ENCODE measurements around the gene FAM98C.
"Not testable (repeated sequence)": the region's sequence is repeated elsewhere in the genome, so short reads cannot be mapped to it uniquely, and the experiment has no call there.

FAM98C gene

DNA sequence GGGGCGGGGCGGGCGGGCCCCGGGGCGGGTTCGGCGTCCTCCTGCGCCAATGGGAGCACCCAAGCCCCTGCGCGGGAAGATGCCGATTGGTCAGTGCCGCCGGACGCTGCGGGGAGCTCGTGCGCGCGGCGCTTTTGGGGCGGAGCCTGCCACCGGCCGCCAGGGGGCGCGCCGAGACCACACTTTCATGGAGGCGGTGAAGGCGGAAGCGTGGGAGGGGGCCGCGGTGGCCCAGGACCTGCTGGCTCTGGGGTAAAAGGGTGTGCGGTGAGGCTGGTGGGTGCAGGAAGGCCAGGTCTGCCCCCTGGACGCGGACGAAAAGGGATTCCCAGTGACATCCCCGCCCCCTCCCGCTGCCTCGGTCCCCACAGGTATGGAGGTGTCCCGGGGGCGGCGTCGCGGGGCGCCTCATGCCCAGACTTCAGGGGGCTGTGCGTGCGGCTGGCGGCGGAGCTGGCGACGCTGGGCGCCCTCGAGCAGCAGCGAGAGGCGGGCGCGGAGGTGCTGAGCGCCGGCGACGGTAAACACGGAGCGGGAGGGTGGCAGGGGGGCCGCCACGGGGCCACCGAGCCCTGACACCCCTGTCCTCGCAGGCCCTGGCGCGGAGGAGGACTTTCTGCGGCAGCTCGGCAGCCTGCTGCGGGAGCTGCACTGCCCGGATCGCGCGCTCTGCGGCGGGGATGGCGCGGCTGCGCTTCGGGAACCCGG, at the start of gene FAM98C:
Gene FAM98C, plus strand, starts transcription at position 127 of the 708 bp plus-strand sequence. Its CDS starts 61 bp downstream, at position 188.
- DNase-seq (ENCODE audit: low read depth): peak; percentile 93

DNA sequence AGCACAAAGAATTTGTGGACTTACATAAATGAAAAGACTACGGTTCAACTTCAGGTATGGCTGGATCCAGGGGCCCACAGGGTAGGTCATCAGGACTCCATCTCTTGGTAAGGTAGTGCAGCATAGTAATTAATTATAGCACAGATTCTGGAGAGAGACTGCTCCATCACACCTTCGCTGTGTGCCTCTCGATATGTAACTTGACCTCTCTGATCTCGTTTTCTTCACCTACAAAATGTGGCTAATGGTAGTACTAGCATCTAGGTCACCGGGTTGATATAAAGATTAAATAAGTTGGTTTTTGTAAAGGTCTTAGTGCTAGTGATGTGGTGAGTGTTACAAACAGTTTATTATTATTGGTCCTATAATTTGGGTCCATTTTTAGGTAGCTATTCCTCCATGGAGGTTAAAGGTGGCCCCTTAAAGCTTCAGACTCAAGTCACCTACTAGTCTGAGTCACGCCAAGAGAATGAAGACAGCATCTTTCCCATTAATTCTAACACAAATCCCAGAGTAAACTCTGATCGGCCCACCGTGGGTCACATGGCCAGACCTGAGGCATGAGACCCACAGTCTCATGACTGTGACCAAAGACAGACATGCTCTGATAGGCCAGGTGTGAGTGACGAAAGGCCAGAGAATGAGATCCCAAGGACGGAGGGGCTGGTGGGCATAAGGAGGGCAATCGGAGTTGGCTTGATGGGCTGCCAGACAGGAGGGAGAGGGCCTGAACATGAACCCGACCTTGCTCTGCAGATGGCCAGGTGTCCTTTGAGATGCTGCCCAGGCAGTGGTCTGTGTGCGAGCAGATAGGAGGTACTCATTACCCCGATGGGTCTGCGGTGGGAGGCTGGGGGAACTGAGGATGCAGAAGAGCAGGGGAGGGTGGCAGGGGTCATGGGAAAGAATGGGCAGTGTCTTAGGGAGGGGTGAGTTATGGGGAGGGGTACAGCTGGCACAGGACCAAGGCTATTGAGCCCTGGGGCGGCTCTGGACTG, 46.9 kb upstream of the FAM98C start:
- no peak for DNase-seq (ENCODE audit: low read depth)

DNA sequence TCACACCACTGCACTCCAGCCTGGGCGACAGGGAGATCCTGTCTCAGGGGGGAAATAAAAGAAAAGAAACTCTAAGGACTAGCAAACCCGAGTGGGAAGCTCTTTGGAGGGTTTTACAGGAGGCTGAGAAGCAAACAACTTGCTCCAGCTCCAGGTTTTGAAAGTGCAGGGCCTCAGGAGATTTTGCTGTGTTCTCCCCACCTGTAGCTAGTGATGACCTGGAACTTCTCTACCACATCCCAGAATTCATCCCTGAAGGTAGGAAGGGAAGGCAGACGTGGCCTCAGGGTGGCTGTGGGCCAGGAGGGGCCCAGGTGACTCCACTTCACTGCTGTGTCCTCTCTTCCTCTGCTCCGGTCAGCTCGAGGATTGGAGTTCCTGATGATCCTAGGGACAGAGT, 44.8 kb upstream of the FAM98C start:
- DNase-seq (ENCODE audit: low read depth): no peak

DNA sequence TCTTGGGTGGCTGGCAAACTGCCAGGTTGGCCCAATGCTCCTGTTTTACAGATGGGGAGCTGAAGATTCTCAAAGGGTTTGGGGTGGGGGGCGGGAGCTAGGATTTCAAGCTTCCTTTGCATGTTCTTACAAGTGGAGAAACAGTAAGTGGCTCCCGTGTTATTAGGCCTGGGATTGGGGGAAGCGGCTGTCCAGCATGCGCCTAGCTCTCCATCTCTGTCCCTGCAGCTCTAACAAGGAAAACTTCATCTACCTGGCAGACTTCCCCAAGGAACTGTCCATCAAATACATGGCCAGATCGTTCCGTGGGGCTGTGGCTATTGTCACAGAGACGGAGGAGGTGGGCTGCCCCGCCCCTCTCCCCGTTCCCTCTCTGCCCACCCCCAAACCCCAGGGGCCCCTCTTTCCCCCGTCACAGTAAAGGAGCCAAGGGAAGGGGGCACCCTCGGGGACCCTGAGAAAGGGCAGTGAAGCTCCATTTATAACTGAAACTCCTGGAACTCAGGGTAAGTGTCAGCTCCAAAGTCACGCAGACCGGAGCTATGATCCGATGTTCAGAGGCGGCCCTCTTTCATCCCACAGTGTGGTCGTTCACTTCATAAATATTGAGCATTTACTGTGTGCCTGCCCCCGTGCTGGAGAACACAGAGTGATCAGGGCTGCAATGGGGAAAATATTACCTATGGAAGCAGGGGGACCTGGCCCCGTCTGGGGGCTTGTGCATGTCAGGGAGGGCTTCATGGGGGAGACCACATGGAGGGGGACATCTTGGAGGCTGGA, 43.5 kb upstream of the FAM98C start:
- no peak for DNase-seq (ENCODE audit: low read depth)

DNA sequence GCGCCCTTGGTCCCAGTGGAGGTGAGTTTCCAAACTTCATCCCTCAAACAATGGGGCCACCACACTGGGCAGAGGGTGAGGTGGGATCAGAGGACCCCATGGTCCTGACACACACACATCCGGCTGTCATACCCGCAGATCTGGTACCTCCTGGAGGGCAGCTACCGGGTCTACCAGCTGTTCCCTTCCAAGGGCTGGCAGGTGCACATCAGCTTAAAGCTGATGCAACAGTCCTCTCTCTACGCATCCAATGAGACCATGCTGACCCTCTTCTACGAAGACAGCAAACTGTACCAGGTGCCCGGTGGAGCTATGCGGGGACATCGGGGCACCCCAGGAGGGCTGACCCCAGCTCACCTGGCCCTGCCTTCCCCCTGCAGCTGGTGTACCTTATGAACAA, 42.5 kb upstream of the FAM98C start:
- no peak for DNase-seq (ENCODE audit: low read depth)

DNA sequence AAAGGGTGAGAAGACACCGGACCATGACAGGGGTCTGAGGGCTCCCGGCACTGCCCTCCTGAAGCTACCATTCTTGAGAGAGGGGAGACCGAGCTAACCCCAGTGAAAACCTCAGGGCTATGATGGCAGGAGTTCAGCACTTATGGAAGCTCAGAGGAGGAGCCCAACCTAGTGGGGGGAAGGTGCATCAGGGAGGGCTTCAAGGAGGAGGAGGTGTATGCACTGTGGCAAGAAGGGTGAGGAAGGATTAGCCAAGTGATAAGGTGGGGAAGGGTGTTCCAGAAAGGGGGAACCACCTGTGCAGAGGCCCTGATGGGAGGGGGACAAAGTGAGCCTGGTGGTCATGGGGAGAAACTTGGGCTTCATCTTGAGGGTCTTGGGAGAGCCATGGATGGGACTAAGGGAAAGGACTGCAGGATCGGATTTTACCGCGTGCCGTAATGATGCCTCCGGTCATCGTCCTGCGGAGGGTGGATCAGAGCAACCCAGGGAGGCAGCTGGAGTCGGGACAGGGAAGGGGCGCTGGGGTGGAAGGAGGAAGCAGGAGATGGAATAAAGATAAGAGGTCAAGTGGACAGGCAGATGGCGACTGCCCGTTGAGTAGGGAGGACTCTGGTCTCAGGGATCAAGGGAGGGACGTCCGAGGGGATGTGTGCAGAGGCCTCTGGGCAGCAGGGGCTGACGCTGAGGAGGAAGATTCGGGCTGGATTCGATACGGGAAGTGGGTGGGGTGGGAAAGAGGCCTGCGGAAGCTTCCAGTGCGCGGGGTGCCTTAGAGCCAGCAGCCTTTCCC, 41.9 kb upstream of the FAM98C start:
- DNase-seq (ENCODE audit: low read depth): no peak

DNA sequence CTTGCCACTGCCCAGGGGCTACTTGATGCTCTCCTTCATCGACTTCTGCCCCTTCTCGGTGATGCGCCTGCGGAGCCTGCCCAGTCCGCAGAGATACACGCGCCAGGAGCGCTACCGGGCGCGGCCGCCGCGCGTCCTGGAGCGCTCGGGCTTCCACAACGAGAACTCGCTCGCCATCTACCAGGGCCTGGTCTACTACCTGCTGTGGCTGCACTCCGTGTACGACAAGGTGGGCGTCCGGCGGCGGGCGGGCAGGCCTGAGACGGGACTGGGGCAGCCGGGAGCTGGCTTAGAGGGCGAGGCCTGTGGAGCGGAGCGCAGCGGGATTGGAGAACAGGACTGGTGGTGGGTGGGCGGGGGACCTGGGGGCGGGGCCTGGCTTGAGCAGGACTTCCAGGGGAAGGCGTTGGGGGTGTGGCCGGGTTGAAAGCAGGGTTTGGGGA, 41.2 kb upstream of the FAM98C start:
- DNase-seq (ENCODE audit: low read depth): no peak

DNA sequence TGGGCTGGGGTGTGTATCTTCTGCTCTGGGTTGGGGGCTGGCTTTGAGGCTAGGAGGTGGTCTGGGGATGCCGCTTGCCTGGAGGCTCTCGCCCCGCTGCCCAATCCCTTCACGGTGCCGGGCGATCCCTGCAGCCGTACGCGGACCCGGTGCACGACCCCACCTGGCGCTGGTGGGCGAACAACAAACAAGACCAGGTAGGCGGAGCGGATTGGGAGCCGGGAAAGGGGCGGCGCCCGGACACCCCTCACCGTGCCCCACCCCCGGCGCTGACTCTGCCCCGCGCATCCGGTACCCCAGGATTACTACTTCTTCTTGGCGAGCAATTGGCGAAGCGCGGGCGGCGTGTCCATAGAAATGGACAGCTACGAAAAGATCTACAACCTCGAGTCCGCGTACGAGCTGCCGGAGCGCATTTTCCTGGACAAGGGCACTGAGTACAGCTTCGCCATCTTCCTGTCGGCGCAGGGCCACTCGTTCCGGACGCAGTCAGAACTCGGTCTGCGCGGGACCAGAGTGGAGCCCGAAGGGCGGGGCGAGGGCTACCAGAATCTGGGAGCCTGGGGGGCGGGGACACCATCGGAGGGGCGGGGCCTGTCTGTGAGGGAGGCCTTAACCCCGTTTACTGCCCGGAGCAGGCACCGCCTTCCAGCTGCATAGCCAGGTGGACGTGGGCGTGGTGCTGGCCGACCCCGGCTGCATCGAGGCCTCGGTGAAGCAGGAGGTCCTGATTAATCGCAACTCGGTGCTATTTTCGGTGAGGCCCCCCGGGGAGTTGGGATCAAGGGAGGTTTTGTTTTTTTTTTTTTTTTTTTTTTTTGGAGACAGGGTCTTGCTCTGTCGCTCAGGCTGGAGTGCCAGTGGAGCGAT, 40.6 kb upstream of the FAM98C start:
- DNase-seq (ENCODE audit: low read depth): no peak

DNA sequence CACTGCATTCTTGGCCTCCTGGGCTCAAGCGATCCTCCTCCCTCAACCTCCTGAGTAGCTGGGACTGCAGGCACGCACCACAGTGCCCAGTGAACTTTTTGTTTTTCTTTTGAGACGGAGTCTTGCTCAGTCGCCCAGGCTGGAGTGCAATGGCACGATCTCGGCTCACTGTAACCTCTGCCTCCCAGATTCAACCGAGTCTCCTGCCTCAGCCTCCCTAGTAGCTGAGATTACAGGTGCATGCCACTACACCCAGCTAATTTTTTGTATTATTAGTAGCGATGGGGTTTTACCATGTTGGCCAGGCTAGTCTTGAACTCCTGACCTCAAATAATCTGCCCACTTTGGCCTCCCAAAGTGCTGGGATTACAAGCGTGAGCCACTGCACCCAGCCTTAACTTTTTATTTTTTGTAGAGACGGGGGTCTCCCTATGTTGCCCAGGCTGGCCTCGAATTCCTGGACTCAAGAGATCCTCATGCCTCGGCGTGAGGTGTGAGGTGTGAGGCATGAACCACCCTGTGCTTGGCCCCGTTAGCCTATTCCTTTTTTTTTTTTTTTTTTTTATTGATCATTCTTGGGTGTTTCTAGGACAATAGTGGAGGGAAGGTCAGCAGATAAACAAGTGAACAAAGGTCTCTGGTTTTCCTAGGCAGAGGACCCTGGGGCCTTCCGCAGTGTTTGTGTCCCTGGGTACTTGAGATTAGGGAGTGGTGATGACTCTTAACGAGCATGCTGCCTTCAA, 39.8 kb upstream of the FAM98C start:
- not testable (repeated sequence) for DNase-seq (ENCODE audit: low read depth)

DNA sequence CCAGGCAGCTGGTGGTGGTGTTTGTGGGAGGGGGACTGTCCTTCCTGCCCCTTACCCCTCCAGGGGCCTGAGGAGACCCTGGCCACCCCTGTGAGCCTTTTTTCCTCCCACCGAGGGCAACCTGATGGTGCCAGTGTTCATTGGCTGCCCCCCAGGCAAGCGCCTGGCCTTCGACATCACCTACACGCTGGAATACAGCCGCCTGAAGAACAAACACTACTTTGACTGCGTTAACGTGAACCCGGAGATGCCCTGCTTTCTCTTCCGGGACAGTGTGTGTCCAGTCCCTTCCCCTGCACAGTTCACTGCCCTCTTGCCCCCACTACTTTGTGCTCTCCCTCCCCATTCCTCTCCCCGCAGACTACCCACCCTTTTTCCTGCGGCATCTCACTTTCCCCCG, 35.9 kb upstream of the FAM98C start:
- DNase-seq (ENCODE audit: low read depth): no peak

DNA sequence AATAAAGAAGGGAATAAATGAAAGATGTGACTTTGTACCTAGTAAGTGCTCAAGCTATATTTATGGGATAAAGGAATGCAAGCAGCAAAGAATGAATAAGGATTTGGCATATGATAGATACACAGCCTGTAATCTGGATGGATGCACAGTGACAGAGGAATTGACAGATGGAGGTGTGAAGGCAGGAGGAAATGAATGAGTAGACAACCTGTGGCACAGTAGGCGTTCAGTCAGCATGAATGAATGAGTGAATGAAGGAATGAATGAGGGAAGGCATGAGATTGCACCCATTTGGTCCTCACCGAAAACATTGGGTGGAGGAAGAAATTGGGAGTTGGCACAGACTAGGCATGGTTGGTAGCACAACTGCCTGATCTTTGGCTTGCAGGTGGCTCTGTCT, 33.3 kb upstream of the FAM98C start:
- DNase-seq (ENCODE audit: low read depth): no peak

DNA sequence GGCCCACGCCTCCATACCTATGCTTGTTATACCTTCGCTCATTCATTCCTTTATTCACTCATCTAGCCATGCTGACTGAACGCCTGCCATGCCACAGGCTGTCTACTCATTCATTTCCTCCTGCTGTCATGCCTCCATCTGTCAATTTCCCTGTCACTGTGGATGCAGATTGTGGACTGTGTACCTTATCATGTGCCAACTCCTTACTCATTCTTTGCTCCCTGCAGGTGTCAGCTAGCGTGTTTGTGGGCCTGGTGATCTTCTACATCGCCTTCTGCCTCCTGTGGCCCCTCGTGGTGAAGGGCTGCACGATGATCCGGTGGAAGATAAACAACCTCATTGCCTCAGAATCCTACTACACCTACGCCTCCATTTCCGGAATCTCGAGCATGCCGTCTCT, 32.6 kb upstream of the FAM98C start:
- DNase-seq (ENCODE audit: low read depth): no peak

DNA sequence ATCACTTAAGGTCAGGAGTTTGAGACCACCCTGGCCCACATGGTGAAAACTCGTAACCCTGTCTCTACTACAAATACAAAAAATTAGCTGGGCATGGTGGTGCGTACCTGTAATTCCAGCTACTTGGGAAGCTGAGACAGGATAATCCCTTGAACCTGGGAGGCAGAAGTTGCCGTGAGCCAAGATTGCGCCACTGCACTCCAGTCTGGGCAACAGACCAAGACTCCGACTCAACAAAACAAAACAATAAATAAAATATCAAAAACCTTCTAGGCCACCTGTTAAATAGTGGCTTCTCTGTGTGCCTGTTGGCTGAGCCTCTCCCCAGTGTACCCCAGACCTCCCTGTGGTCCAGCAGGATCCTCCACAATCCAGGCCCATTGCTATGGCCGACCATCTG, 31.8 kb upstream of the FAM98C start:
- DNase-seq (ENCODE audit: low read depth): no peak

DNA sequence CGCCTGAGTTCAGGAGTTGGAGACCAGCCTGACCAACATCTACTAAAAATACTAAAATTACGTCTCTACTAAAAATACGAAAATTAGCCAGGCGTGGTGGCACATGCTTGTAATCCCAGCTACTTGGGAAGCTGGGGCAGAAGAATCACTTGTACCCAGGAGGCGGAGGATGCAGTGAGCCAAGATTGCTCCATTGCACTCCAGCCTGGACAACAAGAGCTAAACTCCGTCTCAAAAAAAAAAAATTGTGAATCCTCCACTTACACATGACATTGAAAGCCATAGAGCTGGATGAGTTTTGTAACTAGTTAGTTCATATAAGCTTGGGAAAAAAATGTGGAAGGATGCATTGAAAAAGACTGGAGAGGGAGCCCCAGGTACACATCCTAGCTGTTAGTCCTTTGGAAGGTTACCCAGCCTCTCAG, 29.0 kb upstream of the FAM98C start:
- no peak for DNase-seq (ENCODE audit: low read depth)

DNA sequence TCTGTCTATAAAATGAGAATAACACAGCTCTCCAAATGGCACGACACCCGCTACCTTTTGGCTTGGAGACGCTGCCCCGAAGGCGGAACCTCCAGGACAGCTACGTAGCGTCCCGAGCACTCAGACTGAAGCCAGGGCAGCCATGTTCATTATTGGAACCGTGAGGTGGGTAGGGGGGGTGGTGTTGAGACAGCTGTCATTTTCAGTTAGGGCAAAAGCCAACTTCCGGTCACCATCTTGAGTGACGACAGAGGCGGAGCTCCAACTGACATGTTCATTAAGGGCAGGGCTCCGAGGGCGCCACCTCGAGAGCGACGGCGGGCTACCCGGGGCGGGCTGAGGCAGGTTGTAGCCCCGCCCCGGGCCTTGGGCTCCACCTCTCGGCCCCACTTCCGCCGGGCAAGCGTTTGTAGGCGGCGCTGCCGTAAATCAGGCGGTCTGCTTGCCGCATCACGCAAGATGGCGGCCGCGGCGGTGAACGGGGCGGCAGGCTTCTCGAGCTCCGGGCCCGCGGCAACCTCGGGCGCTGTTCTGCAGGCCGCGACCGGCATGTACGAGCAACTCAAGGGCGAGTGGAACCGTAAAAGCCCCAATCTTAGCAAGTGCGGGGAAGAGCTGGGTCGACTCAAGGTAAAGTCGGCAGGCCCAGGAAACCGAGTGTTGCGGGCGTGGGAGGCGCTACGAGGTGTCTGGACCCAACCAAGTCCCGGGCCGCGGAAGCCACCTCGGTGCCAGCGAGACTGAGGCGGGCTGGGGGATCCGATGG, 28.4 kb upstream of the FAM98C start, which contains the start of gene PSMD8:
Gene PSMD8, plus strand, starts transcription at position 240 of the 766 bp plus-strand sequence. Its CDS starts 31 bp downstream, at position 271.
- DNase-seq (ENCODE audit: low read depth): peak; percentile 100

DNA sequence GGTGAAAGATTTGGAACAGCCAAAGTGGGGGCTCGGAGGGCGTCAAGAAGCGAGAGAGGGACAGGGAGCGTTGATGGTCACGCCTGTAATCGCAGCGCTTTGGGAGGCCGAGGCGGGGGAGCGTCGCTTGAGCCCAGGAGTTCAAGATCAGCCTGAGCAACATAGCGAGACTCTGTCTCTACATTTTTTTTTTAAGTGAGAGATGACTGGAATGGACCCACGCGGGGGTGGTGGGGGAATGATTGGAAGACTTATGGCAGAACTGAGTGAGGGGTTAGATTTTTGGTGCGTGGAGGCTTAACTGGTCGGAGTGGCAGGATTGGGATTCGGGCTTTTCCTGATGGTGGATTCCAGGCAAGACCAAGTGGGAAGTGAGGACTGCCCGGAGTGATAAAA, 27.8 kb upstream of the FAM98C start:
- DNase-seq (ENCODE audit: low read depth): no peak

DNA sequence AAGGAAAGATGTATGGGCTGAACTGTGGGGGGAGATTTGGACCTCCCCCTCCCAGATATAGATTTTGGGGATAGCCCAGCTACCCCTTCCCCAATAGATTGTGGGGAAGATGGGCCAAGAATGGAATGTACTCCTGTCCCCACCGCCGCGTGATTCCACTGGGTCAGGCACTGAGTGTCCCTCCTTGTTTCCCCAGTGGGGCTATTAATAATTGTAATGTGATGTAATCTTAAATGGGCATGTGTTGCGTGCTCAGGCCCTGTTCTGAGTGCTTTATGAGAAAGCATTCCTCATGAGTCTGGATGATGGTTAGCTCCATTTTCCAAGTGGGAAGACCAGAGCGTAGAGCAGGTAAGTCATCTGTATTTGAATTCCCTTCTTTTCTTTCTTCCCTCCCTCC, 27.1 kb upstream of the FAM98C start:
- DNase-seq (ENCODE audit: low read depth): no peak

DNA sequence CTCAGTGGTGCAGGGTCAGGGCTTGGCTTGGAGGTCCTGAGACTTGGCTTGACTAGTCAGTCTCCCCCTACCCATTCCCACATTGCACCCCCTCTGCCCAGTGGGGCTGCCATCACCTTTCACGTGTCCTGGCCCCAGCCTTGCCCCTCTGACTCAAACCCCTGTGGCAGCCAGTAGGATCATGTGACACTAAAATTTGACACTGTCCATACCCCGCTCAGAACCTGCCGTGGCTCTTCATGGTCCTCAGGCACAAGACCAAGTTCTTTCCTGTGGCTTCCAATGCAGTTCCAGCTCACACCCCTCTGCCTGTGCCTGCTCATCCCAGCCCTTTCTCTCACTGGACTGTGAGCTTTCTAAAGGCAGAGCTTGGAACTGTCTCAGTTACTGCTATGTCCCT, 26.3 kb upstream of the FAM98C start:
- DNase-seq (ENCODE audit: low read depth): no peak

DNA sequence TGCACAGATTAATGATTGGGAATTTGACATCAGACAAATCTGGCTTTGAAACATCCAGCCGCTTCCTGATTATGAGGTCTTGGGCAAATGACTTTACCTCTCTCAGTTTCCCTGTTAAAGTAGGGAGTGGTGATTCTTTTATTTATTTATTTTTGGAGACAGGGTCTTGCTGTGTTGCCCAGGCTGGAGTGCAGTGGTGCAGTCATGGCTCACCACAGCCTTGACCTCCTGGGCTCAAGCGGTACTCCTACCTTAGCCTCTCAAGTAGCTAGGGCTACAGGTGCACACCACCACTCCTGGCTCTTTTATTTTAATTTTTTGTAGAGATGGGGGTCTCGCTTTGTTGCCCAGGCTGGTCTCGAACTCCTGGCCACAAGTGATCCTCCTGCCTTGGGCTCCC, 25.8 kb upstream of the FAM98C start:
- no peak for DNase-seq (ENCODE audit: low read depth)

Measured in HS-27A (cell line).